SKM-1 (cell line): ENCODE measurements around the gene SH2B2.
A peak's percentile ranks its signal among the peaks of the same experiment; 100 is the strongest.
"Not testable (repeated sequence)": the region's sequence is repeated elsewhere in the genome, so short reads cannot be mapped to it uniquely, and the experiment has no call there.

Experiments used
- DNase-seq: peaks from one replicate; lab custom pipeline; 2025; ENCODE audit not compliant: unreplicated experiment; lab: John Stamatoyannopoulos, UW

SH2B2 gene

DNA sequence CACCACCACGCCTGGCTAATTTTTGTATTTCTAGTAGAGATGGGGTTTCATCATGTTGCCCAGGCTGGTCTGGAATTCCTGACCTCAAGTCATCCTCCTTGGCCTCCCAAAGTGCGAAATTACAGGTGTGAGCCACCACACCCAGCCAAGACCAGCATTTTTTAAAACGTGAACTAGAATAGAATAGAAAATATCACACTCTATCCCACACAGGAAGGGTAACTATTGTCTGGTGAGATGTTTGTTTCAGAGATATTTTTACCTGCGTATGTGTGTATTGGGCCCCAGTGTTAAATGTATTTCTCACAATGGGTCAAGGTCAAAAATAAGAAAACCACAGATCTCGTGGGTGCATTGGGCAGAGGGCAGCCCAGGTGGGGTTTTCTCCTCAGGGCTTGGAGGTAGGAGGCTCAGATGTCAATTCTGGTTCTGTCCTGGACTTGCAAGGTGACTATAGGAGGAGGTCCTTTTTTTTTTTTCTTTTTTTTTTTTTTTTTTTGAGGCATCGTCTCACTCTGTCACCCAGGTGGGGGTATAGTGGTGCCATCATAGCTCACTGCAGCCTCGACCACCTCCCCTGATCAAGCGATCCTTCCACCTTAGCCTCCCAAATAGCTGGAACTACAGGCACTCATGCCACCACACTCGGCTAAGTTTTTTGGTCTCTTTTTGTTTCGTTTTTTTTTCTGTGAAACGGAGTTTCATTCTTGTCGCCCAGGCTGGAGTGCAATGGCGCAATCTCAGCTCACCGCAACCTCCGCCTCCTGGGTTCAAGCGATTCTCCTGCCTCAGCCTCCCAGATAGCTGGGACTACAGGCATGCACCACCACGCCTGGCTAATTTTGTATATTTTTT is 19.0 kb downstream of the SH2B2 start:
- DNase-seq: no peak

DNA sequence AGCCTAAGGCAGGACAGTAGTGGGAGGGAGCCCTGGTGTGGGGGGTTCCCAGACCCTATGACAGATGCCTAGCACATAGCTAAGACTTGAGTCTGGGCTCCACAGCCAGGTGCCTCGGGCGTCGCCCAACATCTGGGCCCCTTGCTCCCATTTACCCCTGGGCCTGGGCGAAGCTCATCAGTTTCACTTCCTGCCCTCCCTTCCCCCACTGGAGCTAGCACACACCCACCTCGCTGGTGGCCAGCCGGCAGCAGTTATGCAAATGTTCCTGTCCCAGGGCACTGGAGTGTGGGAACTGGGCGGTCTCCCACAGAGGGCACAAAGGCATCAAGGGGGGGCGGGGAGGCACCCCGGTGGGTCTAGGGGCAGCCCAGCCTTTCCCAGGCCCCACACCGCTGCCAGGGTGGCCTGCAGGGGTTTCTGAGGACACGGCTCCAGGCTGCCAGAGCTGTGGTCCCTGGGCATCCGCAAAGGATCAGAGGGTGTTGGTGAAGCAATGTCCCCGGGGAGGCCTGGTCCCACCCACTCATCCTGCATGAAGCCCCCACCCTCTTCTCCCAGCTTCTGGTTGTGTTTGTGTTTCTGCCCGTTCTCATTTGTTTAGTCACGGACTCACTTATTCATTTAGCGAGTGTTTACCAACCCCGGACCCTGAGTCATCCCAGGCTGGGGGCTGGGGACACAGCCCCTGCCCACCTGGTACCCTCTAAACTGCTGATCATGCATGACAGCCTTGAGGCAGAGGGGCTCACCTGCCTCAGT is 20.4 kb downstream of the SH2B2 start:
- DNase-seq: no peak

DNA sequence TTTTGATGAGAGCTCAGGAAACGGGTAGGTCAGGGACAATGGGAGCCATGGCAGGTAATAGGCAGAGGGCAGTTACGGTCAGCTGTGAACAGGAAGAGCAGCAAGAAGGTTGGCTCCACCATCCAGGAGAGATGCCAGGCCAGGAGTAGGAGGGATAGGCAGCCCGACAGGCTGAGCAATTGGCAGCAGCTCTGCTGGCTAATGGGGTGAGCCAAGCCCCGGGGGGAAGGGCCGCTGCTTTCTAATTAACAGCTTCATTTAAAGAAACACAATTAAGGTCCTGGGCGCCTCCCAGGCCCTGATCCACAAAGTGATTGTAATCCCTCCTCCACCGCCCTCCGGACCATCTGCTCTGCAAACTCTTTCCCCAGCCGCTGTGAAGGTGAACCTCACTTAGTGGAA is 23.7 kb downstream of the SH2B2 start:
- DNase-seq: no peak

DNA sequence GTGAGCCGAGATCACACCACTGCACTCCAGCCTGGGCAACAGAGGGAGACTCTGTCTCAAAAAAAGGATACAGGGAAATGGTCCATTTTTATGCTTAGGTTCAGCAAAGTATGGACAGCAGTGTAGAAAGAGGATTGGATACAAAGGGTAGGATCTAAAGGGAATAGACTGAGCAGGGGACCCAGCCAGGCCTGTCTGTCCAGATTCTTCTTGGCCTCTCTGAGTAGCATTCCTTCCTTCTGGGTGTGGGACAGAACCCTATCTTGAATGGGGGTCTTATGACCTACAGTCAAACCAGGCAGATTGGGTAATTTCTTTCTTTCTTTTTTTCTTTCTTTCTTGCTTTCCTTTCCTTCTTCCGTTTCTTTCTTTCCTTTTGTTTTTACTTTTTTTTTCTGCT is 25.6 kb downstream of the SH2B2 start:
- DNase-seq: no peak

DNA sequence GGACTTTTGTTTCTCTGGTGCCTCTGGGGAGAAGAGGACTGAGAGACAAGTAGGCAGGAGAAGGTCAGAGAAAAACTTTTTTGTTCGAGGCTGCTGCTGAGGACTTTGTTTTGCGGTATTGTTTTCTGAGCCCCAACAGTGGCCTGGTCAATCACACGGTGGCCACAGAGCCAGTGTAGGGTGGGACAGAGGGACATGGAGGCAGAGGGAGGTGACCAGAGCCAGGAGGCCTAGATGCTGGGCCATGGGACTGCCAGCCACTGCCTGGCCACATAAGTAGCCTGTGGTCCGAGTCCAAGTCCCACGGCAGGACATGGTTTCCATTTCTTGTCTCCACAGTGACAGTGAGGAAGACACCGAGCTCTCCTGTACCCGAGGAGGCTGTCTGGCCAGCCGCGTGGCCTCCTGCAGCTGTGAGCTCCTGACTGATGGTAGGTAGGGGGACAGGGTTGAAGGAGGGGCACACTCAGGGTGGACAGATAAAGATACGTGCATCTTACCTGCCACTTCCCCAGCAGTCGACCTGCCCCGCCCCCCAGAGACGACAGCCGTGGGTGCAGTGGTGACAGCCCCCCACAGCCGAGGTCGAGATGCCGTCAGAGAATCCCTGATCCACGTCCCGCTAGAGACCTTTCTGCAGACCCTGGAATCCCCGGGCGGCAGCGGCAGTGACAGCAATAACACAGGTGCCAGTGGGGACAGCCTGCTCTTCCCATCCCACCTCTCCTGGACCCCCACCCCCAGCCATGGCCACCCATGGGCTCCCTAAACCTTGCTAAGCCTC is 27.5 kb downstream of the SH2B2 start:
- no peak for DNase-seq

DNA sequence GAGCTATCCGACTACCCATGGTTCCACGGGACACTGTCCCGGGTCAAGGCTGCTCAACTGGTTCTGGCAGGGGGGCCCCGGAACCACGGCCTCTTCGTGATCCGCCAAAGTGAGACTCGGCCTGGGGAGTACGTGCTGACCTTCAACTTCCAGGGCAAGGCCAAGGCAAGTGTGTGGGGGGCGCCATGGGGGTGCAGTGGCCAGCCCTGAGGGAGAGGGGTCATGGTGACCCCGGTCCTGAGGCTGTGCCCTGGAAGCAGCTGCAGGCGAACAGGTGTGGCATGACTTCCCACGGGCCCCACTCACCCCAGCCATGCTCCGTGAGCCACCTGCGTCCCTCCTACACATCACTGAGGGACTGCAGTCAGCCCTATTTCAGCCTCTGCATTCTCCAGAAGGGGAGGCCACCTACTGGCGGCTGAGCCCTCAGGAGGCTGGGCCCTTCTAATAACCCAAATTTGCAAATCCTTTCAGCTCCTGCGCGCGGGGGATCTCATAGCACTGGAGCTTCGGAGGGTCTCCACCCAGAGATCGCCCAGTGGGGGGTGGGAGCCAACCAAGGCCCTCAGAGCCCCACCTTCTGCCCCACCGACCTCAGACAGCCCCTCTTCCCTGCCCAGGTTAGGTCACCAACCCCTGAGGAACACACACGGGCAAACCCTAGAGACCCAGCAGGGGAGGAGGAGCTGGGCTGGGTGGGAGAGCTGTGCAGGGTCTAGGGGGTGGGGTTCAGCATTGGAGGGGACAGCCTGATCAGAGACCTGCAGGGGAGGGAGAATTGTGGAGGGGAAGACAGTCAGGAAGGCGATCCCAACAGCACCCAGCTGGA is 30.8 kb downstream of the SH2B2 start:
- no peak for DNase-seq

DNA sequence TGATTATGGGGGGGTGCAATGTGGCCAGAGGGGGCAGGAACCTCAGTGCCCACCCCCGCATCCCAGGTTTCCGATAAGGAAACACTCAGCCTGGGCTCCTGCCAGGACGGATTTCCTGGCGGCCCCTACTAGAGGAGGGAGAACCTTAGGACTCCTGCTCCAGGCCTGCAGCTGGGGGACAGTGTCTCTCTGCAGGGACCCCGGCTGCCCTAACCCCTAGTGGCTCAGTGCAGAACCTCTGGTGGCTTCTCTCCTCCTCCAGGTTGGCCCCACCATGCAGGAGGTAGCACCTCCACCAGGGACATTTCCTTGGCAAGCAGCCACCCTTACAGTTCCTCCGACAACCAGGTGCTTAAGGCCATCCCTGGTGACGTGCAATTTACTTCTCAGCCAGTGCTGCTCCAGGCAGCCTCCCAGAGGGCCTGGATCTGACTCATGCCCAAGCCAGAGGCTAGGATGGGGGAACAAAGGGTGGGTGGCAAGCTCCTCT is 31.9 kb downstream of the SH2B2 start:
- DNase-seq: no peak

DNA sequence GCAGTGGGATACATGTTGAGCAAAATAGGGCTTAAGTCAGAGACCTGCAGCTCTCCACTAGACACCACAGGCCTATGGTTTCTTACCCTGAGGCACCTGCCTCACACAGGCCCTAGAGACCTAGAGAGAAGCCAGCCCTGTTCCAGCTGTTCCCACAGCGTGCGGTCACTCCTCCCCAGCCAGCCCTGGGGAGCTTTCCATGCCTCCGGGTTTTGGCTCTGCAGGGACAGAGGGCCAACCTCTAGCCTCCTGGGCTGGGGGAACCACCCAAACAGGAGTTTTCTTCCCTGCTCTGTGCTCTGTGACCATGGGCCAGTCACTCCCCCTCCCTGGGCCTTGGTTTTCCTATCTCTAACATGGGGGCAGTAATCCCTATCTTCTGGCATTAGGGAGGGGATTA is 33.0 kb downstream of the SH2B2 start:
- no peak for DNase-seq

DNA sequence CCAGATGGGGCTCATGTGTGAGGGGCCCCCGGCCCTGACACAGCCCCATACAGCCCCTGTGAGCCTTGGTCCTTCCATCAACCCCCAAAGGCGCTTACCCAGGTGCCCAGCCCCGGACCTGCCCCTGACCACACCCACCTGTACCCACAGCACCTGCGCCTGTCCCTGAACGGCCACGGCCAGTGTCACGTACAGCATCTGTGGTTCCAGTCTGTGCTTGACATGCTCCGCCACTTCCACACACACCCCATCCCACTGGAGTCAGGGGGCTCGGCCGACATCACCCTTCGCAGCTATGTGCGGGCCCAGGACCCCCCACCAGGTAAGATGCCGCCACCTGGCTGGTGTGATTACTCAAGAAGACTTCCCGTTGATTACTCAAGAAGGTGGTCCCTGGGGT is 33.5 kb downstream of the SH2B2 start:
- no peak for DNase-seq

DNA sequence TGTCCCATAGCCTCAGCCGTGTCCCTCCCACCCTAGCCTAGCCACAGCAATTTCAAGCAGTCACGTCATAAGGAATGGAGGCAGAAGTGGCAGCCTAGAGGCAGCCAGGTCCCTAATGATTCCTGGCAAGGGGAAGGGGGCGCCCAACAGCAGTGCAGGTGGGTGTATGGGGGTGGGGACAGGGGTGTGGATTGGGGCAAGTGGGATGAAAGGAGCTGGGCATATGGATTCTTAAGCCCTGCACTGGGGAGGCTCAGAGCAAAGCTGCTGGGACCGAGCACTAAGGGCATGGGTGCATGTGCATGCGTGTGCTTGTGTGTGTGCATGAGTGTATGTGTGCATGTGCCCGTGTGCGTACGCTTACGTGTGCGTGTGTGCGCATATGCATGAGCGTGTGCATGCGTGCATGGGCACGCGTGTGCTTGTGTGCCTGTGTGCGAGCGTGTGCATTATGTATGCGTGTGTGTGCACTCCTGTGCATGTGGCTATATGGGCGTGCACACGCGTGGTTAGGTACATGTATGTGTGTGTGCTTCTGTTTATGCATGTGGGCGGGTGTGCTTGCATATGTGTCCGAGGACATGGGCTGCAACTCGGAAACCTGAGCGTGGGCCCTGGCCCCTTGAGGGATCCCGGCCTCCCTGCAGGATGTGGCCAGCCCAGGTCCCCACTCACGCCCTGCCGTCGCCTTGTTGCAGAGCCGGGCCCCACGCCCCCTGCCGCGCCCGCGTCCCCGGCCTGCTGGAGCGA is 34.1 kb downstream of the SH2B2 start:
- DNase-seq: no peak

DNA sequence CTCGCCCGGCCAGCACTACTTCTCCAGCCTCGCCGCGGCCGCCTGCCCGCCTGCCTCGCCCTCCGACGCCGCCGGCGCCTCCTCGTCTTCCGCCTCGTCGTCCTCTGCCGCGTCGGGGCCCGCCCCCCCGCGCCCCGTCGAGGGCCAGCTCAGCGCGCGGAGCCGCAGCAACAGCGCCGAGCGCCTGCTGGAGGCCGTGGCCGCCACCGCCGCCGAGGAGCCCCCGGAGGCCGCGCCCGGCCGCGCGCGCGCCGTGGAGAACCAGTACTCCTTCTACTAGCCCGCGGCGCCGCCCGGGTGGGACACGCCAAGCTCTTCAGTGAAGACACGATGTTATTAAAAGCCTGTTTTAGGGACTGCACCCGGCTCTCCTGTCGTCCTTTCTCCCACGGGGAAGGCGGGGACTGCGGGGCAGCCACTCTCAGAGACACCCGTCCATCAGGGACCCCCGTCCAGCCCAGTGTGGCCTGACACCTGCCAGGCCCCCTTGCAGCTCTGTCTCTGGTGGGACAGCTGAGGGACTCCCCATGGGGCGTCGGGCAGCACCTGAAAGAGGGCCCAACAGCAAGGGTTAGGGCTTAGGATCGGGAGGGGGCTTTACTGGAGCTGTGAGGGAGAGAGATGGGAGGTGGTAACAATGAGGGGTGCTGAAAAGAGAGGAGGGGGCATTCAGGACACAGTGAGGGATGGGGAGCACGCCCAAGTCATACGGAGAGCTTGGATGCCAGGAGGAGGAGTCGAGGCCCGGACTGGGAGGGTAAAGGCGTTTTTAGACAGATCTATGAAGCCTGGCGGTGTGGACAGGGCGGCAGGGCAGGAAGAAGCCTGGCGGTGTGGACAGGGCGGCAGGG is 34.9 kb downstream of the SH2B2 start:
- DNase-seq: no peak

DNA sequence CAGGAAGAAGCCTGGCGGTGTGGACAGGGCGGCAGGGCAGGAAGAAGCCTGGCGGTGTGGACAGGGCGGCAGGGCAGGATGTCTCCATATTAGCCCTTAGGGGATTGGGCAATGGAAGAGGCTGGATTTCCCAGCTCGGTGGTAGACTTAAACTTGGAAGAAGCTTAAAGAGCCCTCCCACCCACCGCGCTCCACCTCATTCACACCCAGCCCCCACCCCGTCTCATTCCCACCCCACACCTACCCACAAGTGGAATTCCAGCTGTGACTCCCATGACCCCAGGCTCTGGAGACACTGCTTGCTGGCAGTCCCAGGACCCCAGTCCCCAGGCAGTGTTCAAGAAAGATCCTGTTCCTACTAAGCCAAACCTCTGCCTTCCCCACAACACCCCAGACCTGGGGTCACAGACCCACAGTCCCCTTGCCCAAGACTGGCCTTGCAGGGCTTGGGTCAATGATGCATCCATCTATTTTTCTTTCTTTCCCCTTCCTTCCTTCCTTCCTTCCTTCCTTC is 35.6 kb downstream of the SH2B2 start:
- no peak for DNase-seq

DNA sequence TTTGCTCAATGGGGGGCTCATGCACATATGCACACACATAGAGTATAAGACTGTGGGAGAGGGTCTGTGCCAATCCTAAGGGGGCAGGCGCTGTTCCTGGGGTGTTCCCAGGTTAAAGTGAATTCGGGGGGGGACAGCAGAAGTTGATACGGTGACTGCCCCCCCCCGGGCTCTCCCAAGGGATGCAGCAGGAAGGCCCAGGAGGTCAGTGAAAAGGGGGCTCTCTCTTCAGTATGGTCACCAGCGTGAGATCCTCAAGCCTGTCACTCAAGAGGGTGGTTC is 37.2 kb downstream of the SH2B2 start:
- DNase-seq: no peak

DNA sequence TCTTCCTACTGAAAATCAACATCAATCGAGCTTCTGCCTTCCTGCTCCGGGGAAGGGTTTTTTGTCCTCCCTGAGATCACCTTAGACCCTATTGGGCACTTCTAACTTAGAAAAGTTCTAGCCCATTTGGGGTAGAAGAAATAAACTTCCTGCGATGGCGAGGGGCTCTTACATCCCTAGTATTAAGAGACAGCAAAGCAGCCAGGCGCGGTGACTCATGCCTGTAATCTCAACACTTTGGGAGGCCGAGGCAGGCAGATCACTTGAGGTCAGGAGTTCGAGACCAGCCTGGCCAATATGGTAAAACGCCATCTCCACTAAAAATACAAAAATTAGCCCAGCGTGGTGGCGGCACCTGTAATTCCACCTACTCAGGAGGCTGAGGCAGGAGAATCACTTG is 38.4 kb downstream of the SH2B2 start:
- DNase-seq: not testable (repeated sequence)

DNA sequence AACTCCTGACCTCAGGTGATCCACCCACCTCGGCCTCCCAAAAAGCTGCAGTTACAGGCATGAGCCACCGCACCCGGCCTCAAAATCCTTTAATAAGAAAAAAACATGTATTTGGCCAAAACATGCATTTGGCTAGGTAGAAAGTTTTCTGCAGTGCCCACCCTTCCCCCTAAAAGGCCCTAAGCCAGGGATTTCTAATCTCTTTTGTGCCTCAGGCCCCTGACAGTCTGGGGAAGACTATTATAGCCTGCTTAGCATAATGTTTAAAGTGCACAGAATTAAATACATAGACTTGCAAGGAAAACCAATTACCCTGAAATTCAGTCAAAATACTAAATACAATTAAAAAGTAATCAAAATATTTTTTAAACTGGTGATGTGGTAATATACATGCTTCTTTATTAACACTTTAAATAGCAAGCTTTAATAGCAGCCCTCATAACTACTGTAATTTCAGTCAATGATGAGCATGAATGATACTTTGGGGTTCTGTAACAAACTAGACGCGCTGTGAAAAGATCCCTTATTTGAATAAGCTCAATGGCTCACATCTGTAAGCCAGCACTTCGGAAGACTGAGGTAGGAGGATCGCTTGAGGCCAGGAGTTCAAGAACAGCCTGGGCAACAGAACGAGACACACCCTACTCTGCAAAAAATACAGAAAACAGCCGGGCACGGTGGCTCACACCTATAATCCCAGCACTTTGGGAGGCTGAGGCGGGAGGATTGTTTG is 39.7 kb downstream of the SH2B2 start:
- DNase-seq: no peak

DNA sequence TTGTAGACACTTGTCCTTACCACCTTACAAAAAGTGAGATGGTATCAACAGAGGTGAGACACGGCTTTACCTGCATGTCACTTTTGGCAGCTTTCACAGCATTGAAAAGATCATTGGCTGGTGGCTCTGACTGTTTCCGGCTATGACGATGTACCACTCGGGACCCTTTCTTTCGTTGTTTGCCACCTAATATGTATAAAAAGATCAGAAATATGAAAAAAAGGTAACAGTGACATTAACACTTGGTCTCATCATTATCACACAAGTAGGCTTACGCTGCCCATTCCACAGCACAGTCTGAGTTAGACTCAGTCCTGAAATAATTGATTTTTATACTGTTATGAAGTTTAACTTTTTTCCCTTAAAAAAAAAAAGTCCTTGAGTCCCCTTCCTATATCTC is 40.5 kb downstream of the SH2B2 start:
- not testable (repeated sequence) for DNase-seq

DNA sequence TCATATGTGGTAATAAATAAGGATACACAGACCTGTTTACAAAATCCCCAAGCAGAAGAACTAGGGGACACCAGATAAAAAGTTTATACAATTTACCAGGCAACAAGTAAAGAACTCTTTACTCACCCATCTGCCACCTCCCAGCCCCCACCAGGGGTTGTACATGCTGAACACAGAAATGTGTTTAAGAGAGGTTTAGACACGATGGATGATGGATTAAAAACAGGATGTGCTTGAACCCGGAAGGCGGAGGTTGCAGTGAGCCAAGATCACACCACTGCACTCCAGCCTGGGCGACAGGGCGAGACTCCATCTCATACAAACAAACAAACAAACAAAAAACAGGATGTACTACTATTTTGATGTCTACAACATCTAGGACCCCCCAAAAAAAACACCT is 42.2 kb downstream of the SH2B2 start:
- DNase-seq: not testable (repeated sequence)

DNA sequence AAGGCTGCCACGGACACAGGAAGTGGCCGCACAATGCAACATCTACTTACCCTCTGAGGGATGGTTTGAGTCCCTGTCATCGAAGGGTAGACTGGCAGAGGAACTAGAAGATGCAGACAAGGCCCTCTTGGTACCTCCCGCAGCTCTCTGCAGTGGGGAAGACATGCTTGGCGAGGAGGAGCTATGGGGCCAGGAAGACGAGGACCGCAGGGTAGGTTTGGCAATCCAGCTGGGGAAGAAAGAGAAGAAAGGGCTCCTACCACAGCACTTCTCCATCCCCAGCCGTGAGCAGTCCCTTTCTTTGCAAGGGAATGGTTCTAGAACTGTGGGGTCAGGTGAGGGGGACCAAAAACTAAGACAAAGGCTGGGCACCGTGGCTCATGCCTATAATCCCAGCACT is 42.7 kb downstream of the SH2B2 start:
- peak; percentile 28 for DNase-seq
